Tibial artery (tissue), 4 donors: ENCODE data around the gene NCBP3.

Experiments used
- DNase-seq, 2 donors: peaks; one replicate each; pipeline ENCODE4 v3.0.0-alpha.2; 2019
- H3K27ac ChIP-seq, 2 donors: fragments of 200-600 bp; sonication (generic) in 1 of 2; 1 replicate in 1 of 2; 2 replicates in 1 of 2; pipeline ENCODE4 v1.5.1; 2018 to 2019; ENCODE audit warnings: mild to moderate bottlenecking in 1 of 2
- H3K27me3 ChIP-seq, 2 donors: fragments of 200-600 bp; sonication (generic) in 1 of 2; one replicate each; pipeline versions ENCODE4 v1.5.1 to v1.6.0; 2016 to 2019
- H3K36me3 ChIP-seq, 3 donors: fragments of 200-600 bp; sonication (generic) in 2 of 3; one replicate each; pipeline ENCODE4 v1.5.1; 2016 to 2019; ENCODE audit warnings: mild to moderate bottlenecking in 2 of 3
- H3K4me1 ChIP-seq, 4 donors: fragments of 200-600 bp; sonication (generic) in 2 of 4; 1 replicate in 3 of 4; 2 replicates in 1 of 4; pipeline ENCODE4 v1.5.1; 2016 to 2019
- H3K4me3 ChIP-seq, 2 donors: fragments of 200-600 bp; sonication (generic) in 1 of 2; 1 replicate in 1 of 2; 2 replicates in 1 of 2; pipeline ENCODE4 v1.5.1; 2018 to 2019; ENCODE audit warnings: mild to moderate bottlenecking in 2 of 2
- H3K9me3 ChIP-seq, 3 donors: fragments of 200-600 bp; sonication (generic) in 1 of 3; one replicate each; pipeline ENCODE4 v1.5.1; 2016 to 2019
- CTCF ChIP-seq, 2 experiments: fragments of 200-600 bp in 1 of 2; fragments of 450-650 bp in 1 of 2; IDR thresholded peaks; one replicate each; pipeline ENCODE4 v1.5.1; 2017 to 2019; ENCODE audit warnings: antibody characterized with exemption in 2 of 2, mild to moderate bottlenecking in 1 of 2, moderate library complexity in 1 of 2
- intact Hi-C: fragments of 100-400 bp; cut with DNase I; formaldehyde crosslinking; loops from one replicate; pipeline ENCODE4 v1.15.0; 2023; ENCODE audit warnings: low total_unique reads

NCBP3 gene

GRCh38 chr17:3814361-3814760 lies 31.7 kb downstream of the NCBP3 start:
- H3K27ac ChIP-seq: no peak overlapping the region
- intact Hi-C loops: no loop called here
- no peak for DNase-seq
- no peaks in the 10 kb centered on the region for H3K27me3 ChIP-seq
- H3K9me3 ChIP-seq: no peaks in the 10 kb centered on the region
- no peak for TF ChIP-seq CTCF (IDR thresholded peaks at IDR 0.05)
- H3K36me3 ChIP-seq: peaks cover 90 to 100% (median 96%) of the 10 kb centered on the region in 3 donors
- H3K4me3 ChIP-seq: no peak overlapping the region
- H3K4me1 ChIP-seq: no peaks in the 10 kb centered on the region

DNA sequence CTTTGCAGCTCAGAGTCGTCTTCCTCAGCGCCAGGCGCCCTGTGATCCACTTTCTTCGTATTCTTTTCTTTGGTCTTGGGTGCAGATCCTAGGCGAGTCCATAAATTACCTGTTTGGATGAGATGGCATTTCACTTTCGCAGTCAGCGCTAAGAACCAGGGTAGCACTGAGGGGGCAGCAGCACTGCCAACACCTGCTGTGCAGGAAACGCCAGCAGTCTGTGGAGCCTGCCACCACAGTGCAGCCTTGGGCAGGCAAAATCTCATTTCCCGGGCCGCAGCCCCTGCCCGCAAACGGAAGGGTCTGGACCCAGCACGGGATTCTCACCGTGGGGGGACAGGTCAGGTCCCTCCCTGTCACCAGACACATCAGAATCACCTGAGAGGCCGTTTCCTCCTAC lies 32.9 kb downstream of the NCBP3 start:
- no peaks in the 10 kb centered on the region for H3K27me3 ChIP-seq
- no peaks in the 10 kb centered on the region for H3K9me3 ChIP-seq
- no peaks in the 10 kb centered on the region for H3K4me1 ChIP-seq
- no peak for TF ChIP-seq CTCF (IDR thresholded peaks at IDR 0.05)
- no peak for DNase-seq
- H3K36me3 ChIP-seq: peaks cover 84 to 100% (median 96%) of the 10 kb centered on the region in 3 donors
- no peak overlapping the region for H3K27ac ChIP-seq
- intact Hi-C loops: no loop called here
- no peak overlapping the region for H3K4me3 ChIP-seq

DNA sequence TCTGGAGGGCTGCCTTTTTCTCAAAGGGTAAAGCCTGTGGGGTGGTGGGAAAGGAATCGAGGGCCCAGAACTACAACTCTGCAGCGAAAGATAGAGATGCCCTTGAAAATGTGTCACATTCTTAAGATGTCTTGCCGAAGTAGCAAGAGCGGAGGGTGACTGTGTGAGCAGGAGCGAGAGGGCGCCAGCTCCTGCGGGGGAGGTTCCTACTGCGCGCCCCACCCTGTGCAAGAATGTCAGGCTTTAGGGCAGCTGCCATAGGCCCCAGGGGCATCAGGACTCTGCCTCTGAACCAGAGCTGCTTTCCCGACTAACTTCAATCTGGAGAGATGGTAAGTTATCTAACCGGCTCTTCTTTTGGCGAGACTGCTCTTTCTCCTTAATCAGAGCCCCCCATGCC lies 33.3 kb downstream of the NCBP3 start:
- no peak overlapping the region for H3K27ac ChIP-seq
- no peaks in the 10 kb centered on the region for H3K9me3 ChIP-seq
- peaks cover 81 to 100% (median 96%) of the 10 kb centered on the region in 3 donors for H3K36me3 ChIP-seq
- H3K4me3 ChIP-seq: no peak overlapping the region
- TF ChIP-seq CTCF (IDR thresholded peaks at IDR 0.05): no peak
- H3K27me3 ChIP-seq: no peaks in the 10 kb centered on the region
- no peak for DNase-seq
- intact Hi-C loops: no loop called here
- H3K4me1 ChIP-seq: no peaks in the 10 kb centered on the region

DNA sequence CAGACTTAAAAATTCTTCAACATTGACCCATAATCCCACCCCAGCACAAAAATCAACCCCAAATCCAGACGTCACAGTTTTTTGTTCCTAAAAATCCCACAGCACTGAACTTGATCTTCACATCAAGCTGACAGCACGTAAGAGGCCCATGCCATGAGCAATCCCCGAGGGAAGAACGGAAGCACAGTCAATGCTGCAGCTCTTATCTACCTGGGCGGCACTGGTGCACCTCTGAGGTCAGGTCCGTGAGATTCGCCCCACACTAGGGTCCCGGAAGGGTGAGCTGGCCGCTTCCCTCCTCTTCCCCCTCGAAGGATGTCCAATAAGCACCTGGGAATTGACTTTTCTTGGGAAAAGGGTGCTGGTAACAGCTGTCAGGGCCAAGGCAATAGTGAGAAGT lies 33.8 kb downstream of the NCBP3 start:
- H3K4me3 ChIP-seq: no peak overlapping the region
- DNase-seq: no peak
- TF ChIP-seq CTCF (IDR thresholded peaks at IDR 0.05): no peak
- H3K4me1 ChIP-seq: no peaks in the 10 kb centered on the region
- no peak overlapping the region for H3K27ac ChIP-seq
- intact Hi-C loops: no loop called here
- no peaks in the 10 kb centered on the region for H3K27me3 ChIP-seq
- no peaks in the 10 kb centered on the region for H3K9me3 ChIP-seq
- H3K36me3 ChIP-seq: peaks cover 81 to 100% (median 95%) of the 10 kb centered on the region in 3 donors

DNA sequence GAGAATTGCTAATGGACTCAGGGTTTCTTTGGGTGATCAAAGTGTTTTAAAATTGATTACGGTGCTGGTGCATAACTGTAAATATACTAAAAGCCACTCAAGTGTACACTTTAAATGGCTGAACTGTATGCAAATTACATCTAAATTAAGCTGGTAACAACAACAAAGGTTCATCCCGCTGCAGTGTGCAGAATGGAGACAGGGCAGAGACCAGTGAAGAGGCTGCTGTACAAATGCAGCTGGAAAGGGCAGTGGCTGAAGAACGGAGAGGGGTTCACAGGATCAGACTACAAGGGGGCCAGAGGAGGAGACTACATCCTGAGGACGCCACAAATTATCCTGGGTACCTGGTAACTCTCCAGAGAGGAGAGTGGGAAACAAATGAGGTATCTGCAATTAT lies 36.0 kb downstream of the NCBP3 start:
- H3K9me3 ChIP-seq: no peaks in the 10 kb centered on the region
- peaks cover 58 to 86% (median 81%) of the 10 kb centered on the region in 3 donors for H3K36me3 ChIP-seq
- H3K27me3 ChIP-seq: no peaks in the 10 kb centered on the region
- no peak for TF ChIP-seq CTCF (IDR thresholded peaks at IDR 0.05)
- H3K27ac ChIP-seq: no peak overlapping the region
- no peak overlapping the region for H3K4me3 ChIP-seq
- DNase-seq: no peak
- intact Hi-C loops: no loop called here
- no peaks in the 10 kb centered on the region for H3K4me1 ChIP-seq

- no peaks in the 10 kb centered on the region for H3K27me3 ChIP-seq
Observed at GRCh38 chr17:3809135-3809534, 36.9 kb downstream of the NCBP3 start.

More at GRCh38 chr17:3809135-3809534, 36.9 kb downstream of the NCBP3 start:
- H3K9me3 ChIP-seq: no peaks in the 10 kb centered on the region
- peaks cover 49 to 77% (median 73%) of the 10 kb centered on the region in 3 donors for H3K36me3 ChIP-seq
- H3K4me3 ChIP-seq: no peak overlapping the region
- no peak overlapping the region for H3K27ac ChIP-seq
- intact Hi-C loops: no loop called here
- no peak for TF ChIP-seq CTCF (IDR thresholded peaks at IDR 0.05)
- no peak for DNase-seq
- H3K4me1 ChIP-seq: no peaks in the 10 kb centered on the region
